ENCODE results near the gene CAPNS2. TPM values are rescaled to one million over a fixed set of nuclear protein-coding genes. Genes with fewer than 3 reads are reported as not detected.

The CAPNS2 gene
- total RNA-seq, 1 experiment from 2014 or later: 1.4 TPM

GRCh38 chr16:55557186-55557585 lies 9.3 kb upstream of the CAPNS2 start:
- in situ Hi-C loops (cut with HindIII; ENCODE audit: low pct_unique_long_range_greater_than_20kb, low sequenced_read_pairs): no loop called here
- H3K4me1 ChIP-seq (ENCODE audit: control insufficient read depth, insufficient read depth, low read length): no peaks in the 10 kb centered on the region
- peaks cover 2% of the 10 kb centered on the region; the same call in 1 of the 2 replicates for H3K36me3 ChIP-seq (ENCODE audit: control insufficient read depth, insufficient read depth, low read length)

GRCh38 chr16:55559233-55559632 lies 7.3 kb upstream of the CAPNS2 start:
- no peak overlapping the region for H3K4me3 ChIP-seq (ENCODE audit: low read depth in 2 of 2, low read length in 2 of 2)
- H3K27ac ChIP-seq (ENCODE audit: low read length): no peak overlapping the region
- no peaks in the 10 kb centered on the region for H3K27me3 ChIP-seq (ENCODE audit: control insufficient read depth, insufficient read depth, low read length)
- ChIA-PET POLR2A (no interaction called here), CTCF (no interaction called here)
- no peak for DNase-seq (ENCODE audit: low read depth, low spot score)
- H3K9me3 ChIP-seq (ENCODE audit: control insufficient read depth, insufficient read depth, low read depth, low read length): no peaks in the 10 kb centered on the region
- ATAC-seq: no peak
- no TSS peak for BruUV-seq (replicated peaks)
- in situ Hi-C loops (cut with HindIII; ENCODE audit: low pct_unique_long_range_greater_than_20kb, low sequenced_read_pairs): no loop called here
- intact Hi-C loops (cut with micrococcal nuclease; ENCODE audit: unreplicated experiment): no loop called here
- TF ChIP-seq, protein P1, sequence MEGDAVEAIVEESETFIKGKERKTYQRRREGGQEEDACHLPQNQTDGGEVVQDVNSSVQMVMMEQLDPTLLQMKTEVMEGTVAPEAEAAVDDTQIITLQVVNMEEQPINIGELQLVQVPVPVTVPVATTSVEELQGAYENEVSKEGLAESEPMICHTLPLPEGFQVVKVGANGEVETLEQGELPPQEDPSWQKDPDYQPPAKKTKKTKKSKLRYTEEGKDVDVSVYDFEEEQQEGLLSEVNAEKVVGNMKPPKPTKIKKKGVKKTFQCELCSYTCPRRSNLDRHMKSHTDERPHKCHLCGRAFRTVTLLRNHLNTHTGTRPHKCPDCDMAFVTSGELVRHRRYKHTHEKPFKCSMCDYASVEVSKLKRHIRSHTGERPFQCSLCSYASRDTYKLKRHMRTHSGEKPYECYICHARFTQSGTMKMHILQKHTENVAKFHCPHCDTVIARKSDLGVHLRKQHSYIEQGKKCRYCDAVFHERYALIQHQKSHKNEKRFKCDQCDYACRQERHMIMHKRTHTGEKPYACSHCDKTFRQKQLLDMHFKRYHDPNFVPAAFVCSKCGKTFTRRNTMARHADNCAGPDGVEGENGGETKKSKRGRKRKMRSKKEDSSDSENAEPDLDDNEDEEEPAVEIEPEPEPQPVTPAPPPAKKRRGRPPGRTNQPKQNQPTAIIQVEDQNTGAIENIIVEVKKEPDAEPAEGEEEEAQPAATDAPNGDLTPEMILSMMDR (IDR thresholded peaks at IDR 0.05): no peak
- TF ChIP-seq TCF7L2 (IDR thresholded peaks at IDR 0.05; ENCODE audit: low read depth, low read length) (no peak), SIN3A (IDR thresholded peaks at IDR 0.05; ENCODE audit: borderline replicate concordance, insufficient read depth, low read depth, low read length) (no peak), POLR2AphosphoS5 (IDR thresholded peaks at IDR 0.05; ENCODE audit: low read depth, low read length) (no peak)
- TF ChIP-seq, protein P2, sequence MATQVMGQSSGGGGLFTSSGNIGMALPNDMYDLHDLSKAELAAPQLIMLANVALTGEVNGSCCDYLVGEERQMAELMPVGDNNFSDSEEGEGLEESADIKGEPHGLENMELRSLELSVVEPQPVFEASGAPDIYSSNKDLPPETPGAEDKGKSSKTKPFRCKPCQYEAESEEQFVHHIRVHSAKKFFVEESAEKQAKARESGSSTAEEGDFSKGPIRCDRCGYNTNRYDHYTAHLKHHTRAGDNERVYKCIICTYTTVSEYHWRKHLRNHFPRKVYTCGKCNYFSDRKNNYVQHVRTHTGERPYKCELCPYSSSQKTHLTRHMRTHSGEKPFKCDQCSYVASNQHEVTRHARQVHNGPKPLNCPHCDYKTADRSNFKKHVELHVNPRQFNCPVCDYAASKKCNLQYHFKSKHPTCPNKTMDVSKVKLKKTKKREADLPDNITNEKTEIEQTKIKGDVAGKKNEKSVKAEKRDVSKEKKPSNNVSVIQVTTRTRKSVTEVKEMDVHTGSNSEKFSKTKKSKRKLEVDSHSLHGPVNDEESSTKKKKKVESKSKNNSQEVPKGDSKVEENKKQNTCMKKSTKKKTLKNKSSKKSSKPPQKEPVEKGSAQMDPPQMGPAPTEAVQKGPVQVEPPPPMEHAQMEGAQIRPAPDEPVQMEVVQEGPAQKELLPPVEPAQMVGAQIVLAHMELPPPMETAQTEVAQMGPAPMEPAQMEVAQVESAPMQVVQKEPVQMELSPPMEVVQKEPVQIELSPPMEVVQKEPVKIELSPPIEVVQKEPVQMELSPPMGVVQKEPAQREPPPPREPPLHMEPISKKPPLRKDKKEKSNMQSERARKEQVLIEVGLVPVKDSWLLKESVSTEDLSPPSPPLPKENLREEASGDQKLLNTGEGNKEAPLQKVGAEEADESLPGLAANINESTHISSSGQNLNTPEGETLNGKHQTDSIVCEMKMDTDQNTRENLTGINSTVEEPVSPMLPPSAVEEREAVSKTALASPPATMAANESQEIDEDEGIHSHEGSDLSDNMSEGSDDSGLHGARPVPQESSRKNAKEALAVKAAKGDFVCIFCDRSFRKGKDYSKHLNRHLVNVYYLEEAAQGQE (IDR thresholded peaks at IDR 0.05; ENCODE audit: insufficient read depth in 1 of 2, low read depth in 2 of 2, low read length in 1 of 2): no peak
- H3K4me1 ChIP-seq (ENCODE audit: control insufficient read depth, insufficient read depth, low read length): no peaks in the 10 kb centered on the region
- no peaks in the 10 kb centered on the region for H3K36me3 ChIP-seq (ENCODE audit: control insufficient read depth, insufficient read depth, low read length)

More at GRCh38 chr16:55557186-55557585, 9.3 kb upstream of the CAPNS2 start:
- no peaks in the 10 kb centered on the region for H3K9me3 ChIP-seq (ENCODE audit: control insufficient read depth, insufficient read depth, low read depth, low read length)
- POLR2A ChIA-PET: no interaction called here
- no peak overlapping the region for H3K4me3 ChIP-seq (ENCODE audit: low read depth in 2 of 2, low read length in 2 of 2)
- H3K27me3 ChIP-seq (ENCODE audit: control insufficient read depth, insufficient read depth, low read length): no peaks in the 10 kb centered on the region
- no peak overlapping the region for H3K27ac ChIP-seq (ENCODE audit: low read length)
- no peak for TF ChIP-seq SIN3A (IDR thresholded peaks at IDR 0.05; ENCODE audit: borderline replicate concordance, insufficient read depth, low read depth, low read length)
- TF ChIP-seq TCF7L2 (IDR thresholded peaks at IDR 0.05; ENCODE audit: low read depth, low read length): no peak
- TF ChIP-seq POLR2AphosphoS5 (IDR thresholded peaks at IDR 0.05; ENCODE audit: low read depth, low read length): no peak
- CTCF ChIA-PET: no interaction called here
- ATAC-seq: no peak
- intact Hi-C loops (cut with micrococcal nuclease; ENCODE audit: unreplicated experiment): no loop called here
- BruUV-seq (replicated peaks): no TSS peak
- DNase-seq (ENCODE audit: low read depth, low spot score): no peak

DNA sequence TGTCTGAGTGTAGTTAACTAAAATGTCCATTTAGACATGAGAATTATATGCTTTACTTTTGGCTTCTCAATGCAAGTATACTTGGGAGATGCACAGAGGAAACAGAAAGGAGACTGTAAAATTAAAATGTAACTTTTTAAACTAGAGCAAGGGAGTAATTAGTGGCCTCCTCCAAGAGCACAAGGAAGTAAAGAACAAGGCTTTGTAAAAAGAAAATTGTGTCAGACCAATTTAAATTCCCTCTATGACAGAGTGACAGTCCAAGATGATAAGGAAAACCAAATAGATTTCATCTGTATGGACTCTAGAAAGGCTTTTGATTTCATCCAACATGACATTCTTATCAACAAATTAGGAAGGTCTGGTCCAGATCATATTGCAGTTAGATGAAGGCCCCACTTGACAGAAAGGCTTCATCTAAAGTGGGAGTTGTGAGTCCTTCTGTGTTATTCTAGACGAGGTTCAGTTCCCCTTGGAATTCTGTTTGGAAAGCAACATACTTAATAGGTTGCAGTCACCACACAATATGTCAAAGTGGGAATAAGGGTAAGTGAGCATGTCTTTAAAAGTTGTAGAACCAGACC lies 6.5 kb upstream of the CAPNS2 start:
- BruUV-seq (replicated peaks): no TSS peak
- Histone ChIP-seq H3K27ac (ENCODE audit: low read length) (no peak overlapping the region), H3K9me3 (ENCODE audit: control insufficient read depth, insufficient read depth, low read depth, low read length) (no peaks in the 10 kb centered on the region), H3K4me1 (ENCODE audit: control insufficient read depth, insufficient read depth, low read length) (no peaks in the 10 kb centered on the region), H3K27me3 (ENCODE audit: control insufficient read depth, insufficient read depth, low read length) (no peaks in the 10 kb centered on the region), H3K36me3 (ENCODE audit: control insufficient read depth, insufficient read depth, low read length) (no peaks in the 10 kb centered on the region), H3K4me3 (ENCODE audit: low read depth in 2 of 2, low read length in 2 of 2) (no peak overlapping the region)
- in situ Hi-C loops (cut with HindIII; ENCODE audit: low pct_unique_long_range_greater_than_20kb, low sequenced_read_pairs): no loop called here
- ATAC-seq (no peak), DNase-seq (ENCODE audit: low read depth, low spot score) (no peak)
- intact Hi-C loops (cut with micrococcal nuclease; ENCODE audit: unreplicated experiment): no loop called here
- ChIA-PET POLR2A (no interaction called here), CTCF (no interaction called here)
- TF ChIP-seq TCF7L2 (IDR thresholded peaks at IDR 0.05; ENCODE audit: low read depth, low read length) (no peak), SIN3A (IDR thresholded peaks at IDR 0.05; ENCODE audit: borderline replicate concordance, insufficient read depth, low read depth, low read length) (no peak)
